Sigmoid colon (tissue), 4 donors: ENCODE measurements around the gene SERPINH1.
A peak's percentile ranks its signal among the peaks of the same experiment; 100 is the strongest.

ENCODE experiments used
- POLR2A ChIP-seq, 2 donors: fragments of 450-650 bp; IDR thresholded peaks; one replicate each; pipeline ENCODE4 v1.6.1; 2016; ENCODE audit warnings: antibody characterized with exemption in 2 of 2, mild to moderate bottlenecking in 2 of 2, moderate library complexity in 2 of 2
- POLR2AphosphoS5 ChIP-seq, 4 donors: sonication (generic); formaldehyde crosslinking; IDR thresholded peaks; one replicate each; pipeline ENCODE4 v1.6.1; 2017; ENCODE audit warnings: antibody characterized with exemption in 4 of 4

GRCh38 chr11:75563978-75564552 is 2.0 kb downstream of the SERPINH1 start:
- peak in 2 of 4 donors; percentile 46 to 64 for TF ChIP-seq POLR2AphosphoS5 (IDR thresholded peaks at IDR 0.05)
- no peak for TF ChIP-seq POLR2A (IDR thresholded peaks at IDR 0.05)
